Measurements from ENCODE around the gene MLXIP. TPM values are rescaled to one million over a fixed set of nuclear protein-coding genes. Genes with fewer than 3 reads are reported as not detected.

Gene MLXIP
- total RNA-seq, 4 donors from 2014 or later: 99.5 to 302 (median 151) TPM

GRCh38 chr12:122090759-122091515, 12.4 kb downstream of the MLXIP start:
- DNase-seq: no peak
- H3K27me3 ChIP-seq: no peaks in the 10 kb centered on the region
- no peak overlapping the region for H3K4me3 ChIP-seq
- H3K9me3 ChIP-seq: no peaks in the 10 kb centered on the region
- H3K4me1 ChIP-seq: peaks cover 76 to 90% (median 80%) of the 10 kb centered on the region in 4 donors
- no peak for TF ChIP-seq CTCF (IDR thresholded peaks at IDR 0.05)
- peak; percentile 8 for TF ChIP-seq EP300 (IDR thresholded peaks at IDR 0.05; ENCODE audit: low read depth)
- peak in 1 of 3 donors; percentile 25 for TF ChIP-seq POLR2AphosphoS5 (IDR thresholded peaks at IDR 0.05)
- 29 to 37% methylated on average over 4 to 7 of the region's 7 CpGs for WGBS, 2 donors (ENCODE audit: low coverage in 1 of 2)
- in situ Hi-C loops (cut with MboI; ENCODE audit: low pct_ligation_motif_present in 1 of 4, low pct_unique_long_range_greater_than_20kb in 1 of 4, low sequenced_read_pairs in 3 of 4): no loop called here
- H3K27ac ChIP-seq: peak overlapping the region; percentile 71 to 95 (median 92)
- intact Hi-C loops (cut with DNase I; ENCODE audit: low total_unique reads): no loop called here
- H3K36me3 ChIP-seq: no peaks in the 10 kb centered on the region

- Histone ChIP-seq H3K4me3 (no peak overlapping the region), H3K36me3 (no peaks in the 10 kb centered on the region), H3K27ac (peak overlapping the region; percentile 71 to 95 (median 92)), H3K9me3 (no peaks in the 10 kb centered on the region), H3K4me1 (peaks cover 76 to 90% (median 79%) of the 10 kb centered on the region in 4 donors), H3K27me3 (no peaks in the 10 kb centered on the region)
- WGBS, 2 donors (ENCODE audit: low coverage in 1 of 2): 94 to 95% methylated on average over 5 to 9 of the region's 9 CpGs
- no peak for DNase-seq
- in situ Hi-C loops (cut with MboI; ENCODE audit: low pct_ligation_motif_present in 1 of 4, low pct_unique_long_range_greater_than_20kb in 1 of 4, low sequenced_read_pairs in 3 of 4) (no loop called here), intact Hi-C loops (cut with DNase I; ENCODE audit: low total_unique reads) (no loop called here)
- no peak for TF ChIP-seq EP300 (IDR thresholded peaks at IDR 0.05; ENCODE audit: low read depth)
- TF ChIP-seq POLR2AphosphoS5 (IDR thresholded peaks at IDR 0.05): no peak
- no peak for TF ChIP-seq POLR2A (IDR thresholded peaks at IDR 0.05)
Measured at GRCh38 chr12:122093098-122093883, 14.7 kb downstream of the MLXIP start.

GRCh38 chr12:122094137-122094734, 15.7 kb downstream of the MLXIP start:
- 87 to 96% methylated on average over 3 to 5 of the region's 5 CpGs for WGBS, 2 donors (ENCODE audit: low coverage in 1 of 2)
- TF ChIP-seq POLR2AphosphoS5 (IDR thresholded peaks at IDR 0.05): no peak
- TF ChIP-seq CTCF (IDR thresholded peaks at IDR 0.05): no peak
- TF ChIP-seq EP300 (IDR thresholded peaks at IDR 0.05; ENCODE audit: low read depth): no peak
- TF ChIP-seq POLR2A (IDR thresholded peaks at IDR 0.05): no peak
- Histone ChIP-seq H3K4me3 (no peak overlapping the region), H3K27ac (peak overlapping the region; percentile 84 to 94 (median 92)), H3K27me3 (no peaks in the 10 kb centered on the region), H3K9me3 (no peaks in the 10 kb centered on the region), H3K4me1 (peaks cover 76 to 90% (median 79%) of the 10 kb centered on the region in 4 donors), H3K36me3 (no peaks in the 10 kb centered on the region)
- intact Hi-C loops (cut with DNase I; ENCODE audit: low total_unique reads): no loop called here
- DNase-seq: no peak
- in situ Hi-C loops (cut with MboI; ENCODE audit: low pct_ligation_motif_present in 1 of 4, low pct_unique_long_range_greater_than_20kb in 1 of 4, low sequenced_read_pairs in 3 of 4): no loop called here

GRCh38 chr12:122094735-122095631, 16.4 kb downstream of the MLXIP start:
- peak overlapping the region; percentile 84 to 94 (median 92) for H3K27ac ChIP-seq
- H3K9me3 ChIP-seq: no peaks in the 10 kb centered on the region
- H3K36me3 ChIP-seq: no peaks in the 10 kb centered on the region
- peaks cover 76 to 92% (median 79%) of the 10 kb centered on the region in 4 donors for H3K4me1 ChIP-seq
- no peak for DNase-seq
- intact Hi-C loops (cut with DNase I; ENCODE audit: low total_unique reads) (no loop called here), in situ Hi-C loops (cut with MboI; ENCODE audit: low pct_ligation_motif_present in 1 of 4, low pct_unique_long_range_greater_than_20kb in 1 of 4, low sequenced_read_pairs in 3 of 4) (no loop called here)
- 57 to 80% methylated on average over 4 to 10 of the region's 10 CpGs for whole genome bisulfite sequencing, 2 donors (ENCODE audit: low coverage in 1 of 2)
- TF ChIP-seq POLR2AphosphoS5 (IDR thresholded peaks at IDR 0.05) (peak in 2 of 3 donors; percentile 6 to 12), POLR2A (IDR thresholded peaks at IDR 0.05) (no peak)
- H3K27me3 ChIP-seq: no peaks in the 10 kb centered on the region
- no peak overlapping the region for H3K4me3 ChIP-seq

All from transverse colon (tissue), 4 donors.